Bronchial epithelial cell (primary cell): ENCODE data around the gene GGT5. TPM values are rescaled to one million over a fixed set of nuclear protein-coding genes. Genes with fewer than 3 reads are reported as not detected.

ENCODE experiments used
- DNase-seq: peaks from one replicate; pipeline ENCODE4 v3.0.0-alpha.2; 2010; ENCODE audit warnings: low read depth
- FAIRE-seq: peaks from 2 replicates; lab custom pipeline; 2011; peaks lifted over from hg19 to GRCh38; lab: Jason Lieb, UNC
- H3K27me3 ChIP-seq: 2 replicates; pipeline ENCODE4 v1.5.1; 2011; ENCODE audit warnings: low read length; ENCODE audit not compliant: control insufficient read depth, insufficient read depth
- H3K36me3 ChIP-seq: 2 replicates; pipeline ENCODE4 v1.5.1; 2011; ENCODE audit warnings: low read length; ENCODE audit not compliant: control insufficient read depth, insufficient read depth
- H3K4me3 ChIP-seq: 2 replicates; pipeline ENCODE4 v1.5.1; 2011; ENCODE audit warnings: mild to moderate bottlenecking, low read depth, low read length, control low read depth
- total RNA-seq: library from RNA; depleted of rRNA; stranded (reverse); fragments of >200 nt; gene quantifications from 2 replicates; pipeline ENCODE4 v1.2.1, GENCODE V29; 2014
- TF ChIP-seq, protein P1 (sequence below): IDR thresholded peaks from 2 replicates; pipeline ENCODE4 v1.5.1; 2011; ENCODE audit warnings: mild to moderate bottlenecking, moderate library complexity, low read length, control low read depth, inconsistent platforms; ENCODE audit not compliant: insufficient read depth, severe bottlenecking

Gene GGT5
- total RNA-seq, 1 donor from 2014 or later, result not detected

GRCh38 chr22:24176040-24176439, 68.8 kb downstream of the GGT5 start:
- DNase-seq (no peak), FAIRE-seq (no peak)
- no peaks in the 10 kb centered on the region for H3K27me3 ChIP-seq
- TF ChIP-seq, protein P1, sequence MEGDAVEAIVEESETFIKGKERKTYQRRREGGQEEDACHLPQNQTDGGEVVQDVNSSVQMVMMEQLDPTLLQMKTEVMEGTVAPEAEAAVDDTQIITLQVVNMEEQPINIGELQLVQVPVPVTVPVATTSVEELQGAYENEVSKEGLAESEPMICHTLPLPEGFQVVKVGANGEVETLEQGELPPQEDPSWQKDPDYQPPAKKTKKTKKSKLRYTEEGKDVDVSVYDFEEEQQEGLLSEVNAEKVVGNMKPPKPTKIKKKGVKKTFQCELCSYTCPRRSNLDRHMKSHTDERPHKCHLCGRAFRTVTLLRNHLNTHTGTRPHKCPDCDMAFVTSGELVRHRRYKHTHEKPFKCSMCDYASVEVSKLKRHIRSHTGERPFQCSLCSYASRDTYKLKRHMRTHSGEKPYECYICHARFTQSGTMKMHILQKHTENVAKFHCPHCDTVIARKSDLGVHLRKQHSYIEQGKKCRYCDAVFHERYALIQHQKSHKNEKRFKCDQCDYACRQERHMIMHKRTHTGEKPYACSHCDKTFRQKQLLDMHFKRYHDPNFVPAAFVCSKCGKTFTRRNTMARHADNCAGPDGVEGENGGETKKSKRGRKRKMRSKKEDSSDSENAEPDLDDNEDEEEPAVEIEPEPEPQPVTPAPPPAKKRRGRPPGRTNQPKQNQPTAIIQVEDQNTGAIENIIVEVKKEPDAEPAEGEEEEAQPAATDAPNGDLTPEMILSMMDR, result no peak
- H3K36me3 ChIP-seq, result peaks cover 18% of the 10 kb centered on the region
- H3K4me3 ChIP-seq, result no peak overlapping the region

DNA sequence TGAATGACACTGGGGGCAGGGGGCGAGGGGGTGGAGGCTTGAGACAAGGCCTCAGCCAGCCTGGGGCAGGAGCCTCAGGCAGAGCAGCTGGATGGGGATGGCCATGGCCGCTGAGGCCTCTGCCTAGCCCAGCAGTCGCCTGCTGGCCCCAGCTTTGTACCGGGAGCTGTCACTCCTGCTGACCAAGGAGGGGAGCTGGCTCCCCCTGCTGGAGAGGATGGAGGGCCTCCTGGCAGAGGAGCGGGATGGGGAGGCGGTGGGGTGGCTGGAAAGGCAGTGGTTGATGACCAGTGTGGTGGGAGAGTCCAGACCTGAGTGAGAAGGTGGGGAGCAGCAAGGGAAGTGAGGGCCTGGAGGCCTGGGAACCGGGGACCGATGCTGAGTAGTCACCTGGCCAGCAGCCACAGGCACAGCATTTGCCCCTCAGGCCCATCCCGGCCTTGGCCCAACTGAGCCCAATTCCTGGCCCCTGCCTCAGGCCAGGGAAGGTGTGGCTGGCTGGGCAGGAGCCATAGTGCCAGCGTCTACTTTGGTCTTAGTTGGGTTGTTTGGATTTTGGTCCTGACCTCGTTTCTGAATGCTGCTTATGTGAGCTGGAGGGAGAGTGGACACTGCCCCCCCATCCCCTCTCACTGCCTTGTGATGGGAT, 69.6 kb downstream of the GGT5 start:
- H3K27me3 ChIP-seq, result no peaks in the 10 kb centered on the region
- no peak for FAIRE-seq
- H3K4me3 ChIP-seq, result no peak overlapping the region
- DNase-seq, result peak; percentile 36
- TF ChIP-seq, protein P1, result peak; percentile 89
- H3K36me3 ChIP-seq, result peaks cover 18% of the 10 kb centered on the region

DNA sequence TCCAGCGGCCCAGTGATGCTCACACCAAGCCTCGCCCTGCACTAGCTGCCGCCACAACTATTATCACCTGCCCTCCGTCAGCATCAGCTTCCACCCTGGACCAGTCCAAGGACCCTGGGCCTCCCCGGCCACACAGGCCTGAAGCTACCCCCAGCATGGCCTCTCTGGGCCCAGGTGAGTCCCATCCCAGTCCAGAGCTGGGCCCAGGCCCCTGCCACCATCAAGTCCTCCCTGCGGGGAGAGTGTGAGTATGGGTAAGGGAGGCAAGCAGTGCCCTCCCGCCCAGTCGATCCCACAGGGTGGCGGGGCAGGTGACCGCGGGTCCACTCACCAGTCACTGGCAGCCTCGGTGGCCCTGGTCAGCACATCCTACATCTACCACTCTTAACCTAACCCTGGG, 73.1 kb downstream of the GGT5 start:
- H3K27me3 ChIP-seq, result no peaks in the 10 kb centered on the region
- no peak overlapping the region for H3K4me3 ChIP-seq
- peaks cover 26% of the 10 kb centered on the region for H3K36me3 ChIP-seq
- FAIRE-seq, result no peak
- TF ChIP-seq, protein P1, result no peak
- no peak for DNase-seq

DNA sequence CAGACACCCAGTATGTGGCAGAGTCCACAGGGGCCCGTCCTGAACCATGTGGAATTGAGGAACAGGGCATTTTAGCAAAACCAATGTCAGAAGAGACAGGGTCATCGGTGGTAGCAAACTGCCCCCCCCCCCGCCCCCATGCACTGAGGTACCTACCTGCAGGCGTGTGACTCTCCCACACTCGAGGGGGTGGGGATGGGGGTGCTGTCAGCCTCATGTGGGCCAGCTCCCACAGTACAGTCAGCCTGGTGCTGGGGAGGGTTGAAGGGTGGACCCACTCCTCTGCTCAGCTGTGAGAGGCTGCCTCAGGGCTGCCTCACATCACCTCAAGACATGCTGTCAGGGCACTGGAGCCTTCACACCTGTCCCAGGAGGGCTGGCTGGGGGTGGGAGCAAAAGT, 74.2 kb downstream of the GGT5 start:
- peaks cover 28% of the 10 kb centered on the region for H3K36me3 ChIP-seq

GRCh38 chr22:24170188-24170587, 74.7 kb downstream of the GGT5 start:
- peaks cover 31% of the 10 kb centered on the region for H3K36me3 ChIP-seq
- no peak overlapping the region for H3K4me3 ChIP-seq
- TF ChIP-seq, protein P1, result no peak
- H3K27me3 ChIP-seq, result no peaks in the 10 kb centered on the region
- DNase-seq (no peak), FAIRE-seq (no peak)

More for the DNA sequence above, 74.2 kb downstream of the GGT5 start:
- H3K4me3 ChIP-seq, result no peak overlapping the region
- no peaks in the 10 kb centered on the region for H3K27me3 ChIP-seq
- TF ChIP-seq, protein P1, result no peak
- no peak for FAIRE-seq
- DNase-seq, result no peak

Other genes starting within 250 kb of the GGT5 start
- gene GSTT4, start 239.6 kb downstream of the GGT5 start, total RNA-seq, result not detected in 2 replicates
- gene CABIN1, start 233.8 kb downstream of the GGT5 start, total RNA-seq, result 15.8 and 26.5 TPM in 2 replicates
- gene SUSD2, start 63.6 kb downstream of the GGT5 start, total RNA-seq, result under 0.01 and 0.13 TPM in 2 replicates
- 25.0 and 28.3 TPM in 2 replicates for gene SPECC1L, start 25.7 kb upstream of the GGT5 start, total RNA-seq
- gene ADORA2A, start 182.5 kb upstream of the GGT5 start, total RNA-seq, result under 0.01 and 0.77 TPM in 2 replicates